PC-9 (cell line): ENCODE data around the gene ERMARD. TPM values are rescaled to one million over a fixed set of nuclear protein-coding genes. Genes with fewer than 3 reads are reported as not detected.

Experiments
- BruUV-seq: library from RNA; stranded (reverse); fragments of 400-500 nt; replicated peaks from 2 replicates; lab custom pipeline; 2021; lab: Mats Ljungman, UMichigan
- CTCF ChIA-PET: fragments of 300-600 bp; sonication (Branson Sonifier 250); formaldehyde crosslinking; loops from one replicate; lab custom pipeline; 2022; ENCODE audit warnings: antibody characterized with exemption; lab: Charles Lee
- POLR2A ChIA-PET: fragments of 300-600 bp; sonication (Branson Sonifier 250); formaldehyde crosslinking; loops from one replicate; lab custom pipeline; 2022; ENCODE audit warnings: antibody characterized with exemption; ENCODE audit not compliant: unreplicated experiment; lab: Charles Lee
- DNase-seq, 2 experiments: peaks; one replicate each; pipeline versions ENCODE4 v3.0.0 to v3.0.0-alpha.2; 2015 to 2022; ENCODE audit warnings: mixed read lengths in 1 of 2
- H2AFZ ChIP-seq: fragments of 200-600 bp; sonication (generic); 2 replicates; pipeline ENCODE4 v1.8.1; 2017; ENCODE audit warnings: antibody characterized with exemption
- H3F3A ChIP-seq: fragments of 200-600 bp; sonication (generic); 2 replicates; pipeline ENCODE4 v1.8.1; 2017; ENCODE audit warnings: antibody characterized with exemption, mild to moderate bottlenecking, low read depth; ENCODE audit not compliant: insufficient read depth
- H3K27ac ChIP-seq: fragments of 200-600 bp; sonication (generic); 2 replicates; pipeline ENCODE4 v1.6.1; 2016; ENCODE audit warnings: mixed run types
- H3K27me3 ChIP-seq: fragments of 200-600 bp; sonication (generic); 2 replicates; pipeline ENCODE4 v1.6.1; 2016; ENCODE audit warnings: low read depth, mixed run types; ENCODE audit not compliant: insufficient read depth
- H3K36me3 ChIP-seq: fragments of 200-600 bp; sonication (generic); 2 replicates; pipeline ENCODE4 v1.6.1; 2016; ENCODE audit warnings: low read depth, mixed run types
- H3K4me1 ChIP-seq: fragments of 200-600 bp; sonication (generic); replicated peaks from 2 replicates; pipeline ENCODE4 v1.6.1; 2016; ENCODE audit warnings: mixed run types; ENCODE audit not compliant: insufficient read depth
- H3K4me2 ChIP-seq: fragments of 200-600 bp; sonication (generic); 2 replicates; pipeline ENCODE4 v1.6.1; 2017; ENCODE audit warnings: mixed run types
- H3K4me3 ChIP-seq: fragments of 200-600 bp; sonication (generic); 2 replicates; pipeline ENCODE4 v1.6.1; 2016; ENCODE audit warnings: mixed run types
- H3K79me2 ChIP-seq: fragments of 200-600 bp; sonication (generic); 2 replicates; pipeline ENCODE4 v1.6.1; 2017; ENCODE audit warnings: low read depth, mixed run types
- H3K9me2 ChIP-seq: fragments of 200-600 bp; sonication (generic); 2 replicates; pipeline ENCODE4 v1.8.1; 2017; ENCODE audit warnings: mild to moderate bottlenecking; ENCODE audit not compliant: insufficient read depth
- H3K9me3 ChIP-seq: fragments of 200-600 bp; sonication (generic); 2 replicates; pipeline ENCODE4 v1.8.1; 2016; ENCODE audit warnings: low read depth; ENCODE audit not compliant: insufficient read depth
- H4K20me1 ChIP-seq: fragments of 200-600 bp; sonication (generic); 2 replicates; pipeline ENCODE4 v1.8.1; 2017; ENCODE audit not compliant: insufficient read depth
- EZH2 ChIP-seq: fragments of 200-600 bp; sonication (generic); IDR thresholded peaks from 2 replicates; pipeline ENCODE4 v1.8.0; 2017; ENCODE audit warnings: antibody characterized with exemption, low read depth
- intact Hi-C: fragments of 100-400 bp; cut with micrococcal nuclease; formaldehyde crosslinking; loops from one replicate; pipeline ENCODE4 v1.10.0; 2022; ENCODE audit not compliant: unreplicated experiment
- total RNA-seq: library from RNA; stranded (reverse); gene quantifications from 2 replicates; pipeline ENCODE4 v1.2.3, GENCODE V29; 2021
- TF ChIP-seq, protein P1 (sequence below): fragments of 200-600 bp; sonication (generic); conservative IDR thresholded peaks from 2 replicates; pipeline ENCODE4 v1.6.1; 2017; ENCODE audit warnings: mixed run types, antibody characterized with exemption, mild to moderate bottlenecking, moderate library complexity

Gene ERMARD
- total RNA-seq, 1 experiment from 2014 or later: 19.3 TPM

DNA sequence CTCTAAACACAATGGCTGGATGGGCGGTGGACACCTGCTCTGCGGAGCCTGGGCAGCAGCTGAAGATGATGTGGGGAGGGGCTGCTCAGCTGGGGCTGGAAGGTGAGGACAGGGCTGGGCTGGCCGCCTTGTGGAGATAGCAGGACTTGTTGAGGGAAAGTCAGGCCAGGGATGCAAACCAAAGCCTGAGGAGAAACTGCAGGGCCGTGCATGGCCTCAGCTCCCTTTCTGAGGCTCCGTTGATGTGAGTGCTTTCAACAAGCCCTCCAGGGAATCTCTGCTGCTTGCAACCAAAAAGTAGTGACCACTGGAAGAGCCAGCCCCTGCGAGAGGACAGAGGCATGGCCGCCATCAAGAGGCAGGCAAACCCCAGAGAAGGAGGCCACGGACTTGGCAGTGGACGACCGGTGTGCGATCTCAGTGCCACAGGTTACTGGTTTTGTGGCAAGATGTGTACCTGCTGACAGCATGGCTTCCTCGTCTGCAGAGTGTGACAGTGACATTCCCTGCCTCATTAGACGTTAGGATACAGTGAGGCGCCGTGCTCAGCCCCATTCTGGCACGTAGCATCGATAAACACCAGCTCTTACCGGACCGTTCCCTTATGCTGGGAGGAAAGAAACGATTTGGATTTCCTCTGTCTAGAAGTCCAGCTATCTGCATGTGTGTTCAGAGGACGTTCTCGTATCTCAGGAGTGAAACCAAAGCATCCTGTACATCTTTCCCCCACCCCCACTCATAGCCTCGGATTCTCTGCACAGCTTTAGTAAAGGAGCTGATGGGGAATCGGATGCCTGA is 37.9 kb downstream of the ERMARD start:
- DNase-seq: no peak
- no peaks in the 10 kb centered on the region for H3K36me3 ChIP-seq
- H3K4me1 ChIP-seq: no peaks in the 10 kb centered on the region
- no peak overlapping the region for H3K27ac ChIP-seq
- peak overlapping the region; percentile 38 for H3K4me2 ChIP-seq
- peaks cover 56% of the 10 kb centered on the region for H3K27me3 ChIP-seq
- ChIA-PET POLR2A (no interaction called here), CTCF (no interaction called here)
- no peaks in the 10 kb centered on the region for H3K9me3 ChIP-seq
- no peak for TF ChIP-seq EZH2
- TF ChIP-seq, protein P1, sequence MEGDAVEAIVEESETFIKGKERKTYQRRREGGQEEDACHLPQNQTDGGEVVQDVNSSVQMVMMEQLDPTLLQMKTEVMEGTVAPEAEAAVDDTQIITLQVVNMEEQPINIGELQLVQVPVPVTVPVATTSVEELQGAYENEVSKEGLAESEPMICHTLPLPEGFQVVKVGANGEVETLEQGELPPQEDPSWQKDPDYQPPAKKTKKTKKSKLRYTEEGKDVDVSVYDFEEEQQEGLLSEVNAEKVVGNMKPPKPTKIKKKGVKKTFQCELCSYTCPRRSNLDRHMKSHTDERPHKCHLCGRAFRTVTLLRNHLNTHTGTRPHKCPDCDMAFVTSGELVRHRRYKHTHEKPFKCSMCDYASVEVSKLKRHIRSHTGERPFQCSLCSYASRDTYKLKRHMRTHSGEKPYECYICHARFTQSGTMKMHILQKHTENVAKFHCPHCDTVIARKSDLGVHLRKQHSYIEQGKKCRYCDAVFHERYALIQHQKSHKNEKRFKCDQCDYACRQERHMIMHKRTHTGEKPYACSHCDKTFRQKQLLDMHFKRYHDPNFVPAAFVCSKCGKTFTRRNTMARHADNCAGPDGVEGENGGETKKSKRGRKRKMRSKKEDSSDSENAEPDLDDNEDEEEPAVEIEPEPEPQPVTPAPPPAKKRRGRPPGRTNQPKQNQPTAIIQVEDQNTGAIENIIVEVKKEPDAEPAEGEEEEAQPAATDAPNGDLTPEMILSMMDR: no peak
- no peaks in the 10 kb centered on the region for H3K9me2 ChIP-seq
- H4K20me1 ChIP-seq: no peaks in the 10 kb centered on the region
- H3F3A ChIP-seq: no peaks in the 10 kb centered on the region
- no peaks in the 10 kb centered on the region for H3K79me2 ChIP-seq
- no peak overlapping the region for H3K4me3 ChIP-seq
- H2AFZ ChIP-seq: no peak overlapping the region
- no TSS peak for BruUV-seq
- intact Hi-C loops: no loop called here

DNA sequence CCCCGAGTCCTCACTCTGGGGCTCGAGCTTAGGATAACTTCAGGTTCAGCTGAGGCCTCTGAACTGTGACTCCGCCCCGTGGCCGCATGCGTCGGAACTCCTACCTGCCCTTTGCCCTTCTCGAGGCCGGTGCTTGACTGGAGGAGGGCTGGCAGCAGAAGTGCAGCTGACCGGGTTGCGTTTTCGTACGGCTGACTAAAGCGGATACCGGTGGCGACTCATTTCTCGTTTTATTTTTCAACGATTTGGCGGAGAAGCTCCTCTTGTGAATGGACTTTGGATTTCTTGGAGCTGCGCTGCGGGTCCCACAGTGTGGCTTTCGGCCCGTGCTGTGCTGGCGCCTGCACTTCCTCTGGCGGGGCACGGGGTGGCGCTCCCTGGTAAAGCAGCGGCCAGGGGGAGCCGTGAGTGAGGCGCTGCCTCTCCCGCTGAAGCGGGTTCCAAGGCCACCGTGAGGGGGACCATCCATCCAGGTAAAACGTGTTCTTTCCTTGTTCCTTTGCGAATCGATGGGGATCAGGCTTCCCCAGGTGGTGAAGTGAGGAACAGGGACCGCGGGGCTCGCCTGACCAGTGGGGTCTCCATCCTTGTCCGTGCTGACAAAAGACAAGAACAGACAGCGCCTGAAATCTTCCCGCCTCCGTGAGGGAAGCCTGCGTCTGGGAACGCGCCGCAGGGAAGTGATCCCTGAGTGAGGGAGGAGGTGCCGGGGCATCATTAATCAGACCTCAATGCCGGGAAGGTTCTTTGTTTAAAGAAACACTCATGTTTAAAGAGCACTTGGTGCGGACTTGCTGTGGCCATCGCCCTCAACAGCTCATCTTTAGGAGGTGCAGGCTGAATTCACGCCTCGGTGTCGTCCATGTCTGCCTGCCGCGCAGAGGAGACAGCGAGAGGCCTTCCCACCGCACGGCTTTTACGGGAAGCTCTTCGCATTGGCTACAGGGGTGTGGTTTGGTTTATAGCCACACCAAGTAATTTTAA is 38.8 kb downstream of the ERMARD start:
- Histone ChIP-seq H3K4me1 (no peaks in the 10 kb centered on the region), H3K27ac (no peak overlapping the region), H3K36me3 (no peaks in the 10 kb centered on the region), H3F3A (no peaks in the 10 kb centered on the region), H3K79me2 (no peaks in the 10 kb centered on the region), H3K27me3 (peaks cover 65% of the 10 kb centered on the region), H4K20me1 (no peaks in the 10 kb centered on the region), H2AFZ (peak overlapping the region; percentile 56; the same call in 1 of the 2 replicates), H3K9me2 (no peaks in the 10 kb centered on the region), H3K4me3 (no peak overlapping the region), H3K9me3 (no peaks in the 10 kb centered on the region), H3K4me2 (peak overlapping the region; percentile 38)
- DNase-seq: peak in 1 of 2 experiments; percentile 47
- POLR2A ChIA-PET: no interaction called here
- intact Hi-C loops: loop anchor here (1.0 to 10.0 kb wide), 2 partner anchors 740 to 895 kb away; no protein-coding TSS in a partner anchor
- BruUV-seq: no TSS peak
- CTCF ChIA-PET: interaction anchor here (0.7 kb wide), 1 partner anchor 740 kb away, joined by 3 read pairs; no protein-coding TSS in a partner anchor
- TF ChIP-seq EZH2: no peak
- TF ChIP-seq, protein P1: peak; percentile 84

- CTCF ChIA-PET: interaction anchor here (0.7 kb wide), 1 partner anchor 54 kb away, joined by 4 read pairs; no protein-coding TSS in a partner anchor
- no peak for TF ChIP-seq EZH2
Measured at GRCh38 chr6:169791721-169792131, 40.3 kb downstream of the ERMARD start.

More at GRCh38 chr6:169791721-169792131, 40.3 kb downstream of the ERMARD start:
- H3K9me2 ChIP-seq: no peaks in the 10 kb centered on the region
- DNase-seq: no peak
- BruUV-seq: no TSS peak
- H3K27ac ChIP-seq: no peak overlapping the region
- POLR2A ChIA-PET: no interaction called here
- intact Hi-C loops: loop anchor here (10.0 kb wide), 1 partner anchor 897 kb away; no protein-coding TSS in a partner anchor
- no peaks in the 10 kb centered on the region for H3F3A ChIP-seq
- no peaks in the 10 kb centered on the region for H3K9me3 ChIP-seq
- H3K36me3 ChIP-seq: no peaks in the 10 kb centered on the region
- H2AFZ ChIP-seq: no peak overlapping the region
- H3K27me3 ChIP-seq: peaks cover 80% of the 10 kb centered on the region
- no peak overlapping the region for H3K4me3 ChIP-seq
- H3K79me2 ChIP-seq: no peaks in the 10 kb centered on the region
- H3K4me1 ChIP-seq: no peaks in the 10 kb centered on the region
- no peaks in the 10 kb centered on the region for H4K20me1 ChIP-seq
- no peak overlapping the region for H3K4me2 ChIP-seq
